ENCODE data around the gene ADCY5. TPM values are rescaled to one million over a fixed set of nuclear protein-coding genes. Genes with fewer than 3 reads are reported as not detected.

The ADCY5 gene
- polyA plus RNA-seq, 10 donors, result 2.9 to 5.2 (median 3.8) TPM

DNA sequence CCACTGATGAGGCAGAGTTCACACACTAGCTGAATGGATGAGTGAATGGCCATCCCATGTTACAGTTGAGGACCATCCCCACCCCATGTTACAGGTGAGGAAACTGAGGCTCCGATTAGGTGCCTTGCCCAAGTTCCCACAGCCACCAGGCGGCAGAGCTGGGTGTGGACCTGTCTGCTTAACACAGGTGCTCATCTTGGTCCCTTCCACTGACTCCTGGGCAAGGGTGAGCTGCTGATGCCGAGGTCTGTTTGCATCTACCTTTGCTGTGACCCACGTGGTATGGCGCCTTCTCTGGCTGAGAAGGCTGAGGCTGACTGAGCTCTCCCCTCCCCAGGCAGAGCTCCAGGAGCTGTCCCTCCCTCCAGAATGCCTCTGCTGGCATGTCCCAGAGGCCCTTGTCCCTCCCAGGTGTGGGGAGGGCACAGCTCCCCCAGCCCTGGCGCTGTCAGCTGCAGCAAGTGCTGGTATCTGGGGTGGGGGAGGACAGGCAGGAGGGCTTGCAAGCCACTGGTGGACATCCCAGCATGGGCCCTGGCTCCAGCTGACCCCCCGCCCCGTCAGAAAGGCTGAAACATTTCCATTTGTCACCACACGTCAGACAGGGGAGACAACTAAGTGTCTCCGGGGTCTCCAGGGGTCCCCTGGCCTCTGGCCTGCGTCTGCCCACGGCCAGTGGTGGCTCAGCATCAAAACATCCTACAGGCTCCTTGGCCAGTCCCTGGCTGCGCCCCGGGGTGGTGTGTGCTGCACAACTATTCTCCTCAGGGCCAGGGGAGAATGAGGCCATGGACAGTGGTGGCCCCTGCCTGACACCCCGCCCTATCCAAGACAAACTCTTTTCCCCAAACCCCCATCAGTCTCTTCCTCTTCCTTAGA lies 105.4 kb downstream of the ADCY5 start:
- DNase-seq, result no peak

DNA sequence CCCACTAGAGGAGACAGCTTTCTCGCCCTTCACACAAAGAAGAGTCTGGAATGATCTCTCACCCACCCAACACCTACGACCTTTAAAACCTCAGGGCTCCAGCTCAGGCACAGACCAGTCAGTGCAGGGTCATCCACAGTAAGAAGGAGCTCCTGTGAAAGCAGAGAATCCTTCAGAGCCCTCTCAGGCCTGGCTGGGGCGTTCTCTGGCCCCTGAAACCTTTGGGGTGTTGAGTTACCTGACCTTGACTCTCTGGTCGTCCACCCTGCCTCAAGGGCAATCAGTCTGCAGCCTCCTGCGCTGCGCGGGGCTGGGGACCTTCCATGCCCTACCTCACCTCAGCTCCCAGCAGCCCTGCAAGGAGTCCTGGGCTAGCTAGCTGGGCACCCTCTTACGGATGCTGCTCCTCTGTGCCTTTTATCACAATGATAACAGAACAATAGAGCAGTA lies 106.2 kb downstream of the ADCY5 start:
- no peak for DNase-seq

DNA sequence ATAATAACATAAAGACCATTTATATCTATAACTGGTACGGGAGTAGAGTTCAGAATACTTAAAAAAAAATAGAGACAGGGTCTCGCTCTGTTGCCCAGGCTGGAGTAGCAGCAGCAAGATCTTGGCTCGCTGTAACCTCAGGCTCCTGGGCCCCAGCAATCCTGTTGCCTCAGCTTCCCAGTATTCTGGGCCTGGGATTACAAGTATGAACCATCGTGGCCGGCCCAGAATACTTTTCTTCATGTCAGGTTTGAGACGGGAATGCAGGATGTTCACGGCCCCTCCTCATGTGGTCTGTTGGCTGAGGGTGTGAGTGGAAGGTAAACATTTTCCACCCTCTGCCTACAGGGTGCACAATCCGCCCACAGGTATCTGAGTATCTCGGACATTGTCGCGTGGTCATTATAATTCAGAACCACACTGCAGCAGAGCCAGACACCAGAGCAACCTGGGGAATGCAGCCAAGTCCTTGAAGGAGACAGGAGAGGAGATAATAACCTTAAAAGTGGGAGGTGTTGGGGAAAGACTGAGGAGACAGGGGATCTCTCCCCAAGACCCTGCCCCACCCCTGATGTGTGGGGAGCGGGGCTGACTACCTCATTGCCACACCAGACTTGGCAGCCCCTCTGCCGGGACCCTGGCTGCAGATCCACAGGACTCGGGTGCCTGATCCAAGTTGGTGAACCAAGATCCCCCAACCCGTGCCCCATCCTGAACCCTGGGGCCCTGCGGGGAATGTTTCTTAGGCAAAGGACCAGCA lies 106.8 kb downstream of the ADCY5 start:
- DNase-seq, result no peak

DNA sequence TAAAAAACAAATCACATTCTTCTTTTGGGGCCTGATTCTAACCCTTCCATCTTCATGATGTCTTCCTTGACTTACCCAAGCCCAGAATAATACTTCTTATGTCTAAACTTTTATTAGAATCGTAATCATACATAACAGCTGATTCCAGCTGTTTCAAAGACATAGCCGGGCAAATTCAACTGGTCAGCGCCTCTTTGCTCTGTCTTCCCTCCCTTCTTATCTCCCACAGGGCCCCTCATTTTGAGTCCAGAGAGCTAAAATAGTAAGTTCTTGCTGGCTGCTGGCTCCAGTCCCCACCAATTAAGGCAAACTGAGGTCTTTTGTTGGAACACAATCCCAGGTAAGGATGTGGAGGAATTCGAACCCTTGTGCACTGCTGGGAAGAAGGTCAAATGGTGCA lies 108.6 kb downstream of the ADCY5 start:
- no peak for DNase-seq

DNA sequence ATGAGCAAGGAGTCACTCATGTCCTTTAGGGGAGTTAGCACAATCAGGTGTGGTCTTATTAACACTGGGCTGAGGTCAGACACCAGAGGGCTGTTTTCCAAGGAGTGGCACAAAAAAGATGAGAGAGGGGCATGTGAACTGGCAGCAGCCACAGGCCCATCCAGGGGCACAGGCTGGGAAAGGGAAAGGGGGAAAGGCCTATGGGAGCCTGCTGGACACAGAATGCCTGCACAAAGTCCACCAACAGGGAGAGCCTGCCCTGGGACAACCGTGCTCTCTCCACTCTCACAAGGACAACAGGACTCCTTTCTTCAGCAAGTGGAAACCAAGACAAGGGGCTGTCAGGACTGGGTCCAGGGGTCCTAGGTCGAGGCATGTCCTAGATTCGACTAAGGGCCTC lies 109.6 kb downstream of the ADCY5 start:
- DNase-seq, result no peak

DNA sequence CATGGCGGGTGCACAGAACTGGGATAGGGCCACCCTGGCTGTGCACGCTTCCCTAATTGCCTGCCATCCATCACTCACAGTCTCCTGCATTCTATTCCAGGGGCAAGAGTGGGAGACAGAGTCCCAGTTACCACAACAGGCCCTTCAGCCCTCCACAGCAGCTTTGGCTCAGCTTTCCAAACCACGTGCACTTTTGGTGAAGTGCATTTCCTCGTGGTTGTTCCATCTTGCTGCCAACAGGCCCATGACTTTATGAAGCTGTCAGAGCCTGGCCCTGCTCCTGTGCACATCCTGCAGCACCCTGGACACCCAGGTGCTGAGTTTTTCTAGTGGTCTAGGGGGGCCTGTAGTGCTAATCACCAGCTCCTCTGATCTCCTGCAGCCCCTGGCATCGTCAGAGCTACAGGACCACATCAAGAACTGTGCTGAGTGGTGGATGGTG lies 110.2 kb downstream of the ADCY5 start:
- no peak for DNase-seq

DNA sequence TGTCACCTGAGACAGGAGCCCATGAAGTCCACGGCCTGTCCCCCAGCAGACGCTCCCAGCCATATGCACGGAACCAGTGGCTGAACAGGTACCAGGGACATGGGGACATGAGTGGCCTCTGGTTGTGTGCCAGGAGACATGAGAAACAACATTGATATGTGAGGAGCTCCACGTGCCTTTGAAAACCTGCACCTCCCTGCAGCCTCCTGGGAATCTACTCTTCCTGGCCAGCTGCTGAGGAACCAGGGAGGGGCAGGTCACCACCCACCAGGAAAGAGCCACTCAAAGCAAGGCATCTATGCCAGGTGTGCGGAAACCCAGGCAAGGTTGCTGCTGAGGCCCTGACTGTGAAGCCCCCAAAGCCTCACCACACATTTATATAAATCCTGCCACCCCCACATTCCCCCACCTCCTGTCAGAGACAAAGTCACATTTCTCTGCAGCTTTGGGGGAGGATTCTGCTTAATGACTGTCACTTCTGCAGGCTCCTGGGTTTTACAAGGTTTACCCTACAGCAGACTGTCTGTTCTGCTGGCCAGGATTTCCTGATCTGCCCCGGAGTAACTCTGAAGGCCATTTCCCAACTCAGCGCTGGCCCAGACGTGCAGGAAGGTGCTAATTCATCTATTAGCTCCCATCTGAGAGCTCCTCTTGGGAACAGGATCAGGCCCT lies 110.8 kb downstream of the ADCY5 start:
- no peak for DNase-seq

DNA sequence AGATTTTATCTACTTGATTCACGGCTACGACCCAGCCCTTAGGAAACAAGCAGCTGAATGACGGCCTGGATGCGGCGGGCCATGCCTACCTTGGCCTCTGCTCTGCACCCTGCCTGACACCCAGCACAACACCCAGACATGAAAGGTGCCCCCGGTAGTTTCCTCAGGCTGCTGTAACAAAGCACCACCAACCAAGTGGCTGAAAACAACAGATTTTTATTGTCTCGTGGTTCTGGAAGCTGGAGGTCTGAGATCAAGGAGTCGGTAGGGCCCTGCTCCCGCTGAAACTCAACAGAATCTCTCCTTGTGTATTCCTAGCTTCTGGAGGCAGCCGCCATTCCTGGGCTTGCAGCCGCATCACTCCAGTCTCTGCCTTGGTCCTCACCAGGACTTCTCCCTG lies 111.7 kb downstream of the ADCY5 start:
- no peak for DNase-seq

DNA sequence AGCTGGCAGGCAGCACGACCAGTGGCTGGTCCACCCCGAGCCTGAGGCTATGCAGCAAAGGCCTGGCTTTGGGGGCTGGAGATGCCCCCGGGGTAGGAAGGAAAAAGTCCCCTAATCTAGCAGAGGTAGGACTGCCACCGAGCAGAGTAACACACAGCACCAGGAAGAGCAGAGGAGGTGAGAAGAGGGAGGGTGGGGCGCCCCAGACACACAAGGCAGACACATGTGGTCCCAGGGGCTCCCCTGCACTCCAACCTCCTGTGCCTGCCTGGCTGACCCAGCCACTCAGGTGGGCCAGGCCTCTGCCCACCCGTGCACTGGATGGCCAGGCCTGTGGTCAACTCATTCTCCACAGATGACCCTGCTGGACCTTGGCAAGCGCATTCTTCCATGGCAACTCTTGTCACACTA lies 112.4 kb downstream of the ADCY5 start:
- no peak for DNase-seq

DNA sequence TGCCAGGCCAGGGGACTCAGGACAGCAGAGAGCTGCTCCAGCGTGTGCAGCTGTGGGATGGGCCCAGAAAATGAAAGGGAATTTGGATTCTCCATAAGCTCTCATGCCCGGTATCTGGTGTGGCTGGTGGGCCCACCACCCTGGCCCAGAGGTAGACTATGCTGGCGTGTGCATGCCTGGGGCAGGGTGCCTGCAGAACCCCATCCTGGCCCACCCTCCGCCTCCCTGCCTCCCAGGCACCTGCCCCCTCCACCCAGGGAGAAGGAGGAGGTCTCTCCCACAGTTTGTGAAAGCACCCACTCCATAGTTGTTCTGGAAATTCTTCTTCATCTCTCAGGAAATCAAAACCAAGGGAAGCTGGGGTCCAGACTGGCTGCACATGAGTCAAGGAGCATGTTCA lies 112.9 kb downstream of the ADCY5 start:
- no peak for DNase-seq

DNA sequence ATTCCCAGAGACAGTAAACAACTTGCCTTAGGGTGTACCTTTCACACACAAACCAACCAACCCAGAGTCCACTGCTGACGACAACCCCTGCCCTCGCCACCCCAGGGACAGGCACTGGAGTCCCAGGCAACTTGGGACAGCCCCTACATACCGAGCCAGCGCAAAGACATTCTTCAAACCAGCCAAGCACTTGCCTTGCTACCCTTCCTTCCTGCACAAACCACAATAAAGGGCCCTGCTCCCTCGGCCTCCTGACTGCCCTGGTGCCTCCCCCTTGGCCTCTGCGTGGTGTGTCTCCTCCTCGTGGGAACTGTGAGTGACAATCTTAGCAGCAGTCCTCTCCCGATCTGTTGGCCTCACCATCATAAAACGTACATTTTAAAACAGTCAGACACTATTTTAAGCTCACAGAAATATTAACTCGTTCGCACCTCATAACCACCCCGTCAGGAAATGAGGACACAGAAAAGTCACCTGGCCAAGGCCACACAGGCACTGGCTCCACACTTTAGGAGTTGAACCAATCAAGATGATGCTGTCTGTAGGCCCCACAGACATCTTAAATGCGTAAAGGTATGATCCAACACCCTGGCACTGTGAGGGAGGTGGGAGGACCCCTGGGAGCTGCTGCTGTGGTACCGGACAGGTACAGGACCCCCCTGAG lies 113.8 kb downstream of the ADCY5 start:
- DNase-seq, result no peak

DNA sequence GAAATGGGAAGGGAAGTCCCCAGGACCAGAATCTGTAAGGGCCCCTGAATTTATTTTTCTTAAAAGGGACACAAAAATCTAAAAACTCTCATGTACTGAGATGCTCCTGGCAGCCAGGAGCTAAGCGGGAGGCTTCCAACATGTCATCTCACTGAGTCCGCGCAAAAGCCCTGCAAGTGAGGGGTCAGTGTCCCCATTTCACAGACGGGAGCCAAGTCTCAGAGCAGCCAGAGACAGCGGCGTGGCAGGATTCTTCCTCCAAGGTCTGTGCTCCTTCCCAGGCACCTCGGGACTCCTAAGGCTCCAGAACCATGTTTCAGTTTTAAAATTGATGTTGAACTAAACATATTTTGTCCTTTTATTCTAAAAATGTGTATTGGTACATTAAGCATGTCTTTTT lies 114.8 kb downstream of the ADCY5 start:
- no peak for DNase-seq

DNA sequence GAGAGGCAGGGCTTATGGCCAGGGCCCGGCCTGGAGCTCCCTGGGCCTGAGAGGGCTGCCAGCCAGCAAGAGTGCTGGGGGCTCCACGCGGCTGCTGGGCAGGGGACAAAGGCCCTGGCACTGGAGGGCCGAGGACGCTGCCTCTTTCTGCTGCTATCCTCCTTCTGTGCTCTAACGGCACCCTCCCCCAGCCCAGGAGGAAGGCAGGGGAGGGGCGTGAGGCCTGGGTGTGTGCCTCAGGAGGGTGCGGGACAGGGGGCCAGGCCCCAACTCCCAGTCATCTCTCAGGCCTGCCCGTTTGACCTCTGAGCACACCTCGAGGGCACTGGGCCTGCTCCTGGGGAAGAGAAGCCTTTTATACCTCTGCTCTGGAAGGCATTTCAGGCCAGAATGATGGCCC lies 115.5 kb downstream of the ADCY5 start:
- no peak for DNase-seq

DNA sequence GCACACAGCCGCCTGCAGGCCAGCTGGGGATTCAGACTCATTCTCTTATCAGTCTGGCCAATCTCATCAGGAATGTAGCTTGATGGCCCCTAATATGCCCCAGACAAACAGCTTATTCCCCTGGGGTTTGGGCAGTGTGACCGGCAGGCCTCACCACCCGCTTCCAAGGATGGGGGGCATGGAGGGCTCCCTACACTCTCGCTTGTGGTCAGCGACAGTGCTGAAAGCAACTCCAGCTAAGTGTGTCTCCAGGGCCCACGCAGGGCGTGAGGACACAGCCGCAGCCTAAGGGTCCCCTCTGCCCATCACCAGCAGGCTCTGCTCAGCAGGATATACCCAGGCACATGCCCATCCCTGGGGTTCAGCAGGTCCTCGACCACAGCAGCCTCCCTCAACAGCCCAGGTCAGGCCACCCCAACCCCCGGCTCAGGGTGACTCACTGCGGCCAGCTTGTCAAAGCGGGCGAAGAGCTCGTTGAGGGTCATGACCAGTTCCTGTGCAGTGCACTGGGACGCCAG lies 116.7 kb downstream of the ADCY5 start:
- no peak for DNase-seq

DNA sequence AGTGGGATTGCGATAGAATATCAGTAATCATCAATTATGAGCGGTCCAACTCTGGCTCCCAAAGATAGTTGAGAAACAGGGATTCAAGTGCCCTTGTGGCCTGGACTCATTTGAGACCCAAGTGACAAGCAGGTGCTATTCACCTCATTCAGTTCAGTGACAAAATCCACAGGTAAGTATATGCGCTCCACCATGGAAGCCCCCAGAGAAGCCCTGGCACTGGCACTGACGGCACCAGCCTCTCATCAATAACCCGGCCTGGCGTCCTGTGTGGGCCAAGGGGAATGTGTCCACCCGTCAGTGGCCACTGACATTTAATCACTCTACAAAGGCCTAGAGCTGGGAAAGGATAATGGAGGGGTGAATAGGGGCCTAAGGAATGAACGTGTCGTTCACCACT lies 117.2 kb downstream of the ADCY5 start:
- DNase-seq, result no peak

DNA sequence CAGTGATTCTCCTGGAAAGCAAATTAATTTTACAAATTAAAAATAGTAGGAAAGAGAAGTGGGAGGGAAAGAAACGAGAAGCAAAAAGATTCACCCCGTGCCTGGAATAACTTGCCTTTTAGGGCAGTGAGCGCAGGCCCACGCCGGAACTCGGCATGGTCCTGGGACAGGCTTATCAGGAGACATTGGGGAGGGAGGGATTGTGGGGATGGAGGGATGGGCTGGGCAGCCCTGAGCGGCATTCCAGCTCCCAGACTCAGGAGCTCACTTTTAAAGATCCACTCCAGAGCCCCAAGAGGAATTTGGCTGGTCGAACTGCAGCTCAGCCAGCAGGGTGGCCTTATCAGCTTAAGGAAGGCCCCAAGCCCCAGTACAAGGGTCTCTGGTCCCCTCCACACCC lies 117.9 kb downstream of the ADCY5 start:
- DNase-seq, result no peak

DNA sequence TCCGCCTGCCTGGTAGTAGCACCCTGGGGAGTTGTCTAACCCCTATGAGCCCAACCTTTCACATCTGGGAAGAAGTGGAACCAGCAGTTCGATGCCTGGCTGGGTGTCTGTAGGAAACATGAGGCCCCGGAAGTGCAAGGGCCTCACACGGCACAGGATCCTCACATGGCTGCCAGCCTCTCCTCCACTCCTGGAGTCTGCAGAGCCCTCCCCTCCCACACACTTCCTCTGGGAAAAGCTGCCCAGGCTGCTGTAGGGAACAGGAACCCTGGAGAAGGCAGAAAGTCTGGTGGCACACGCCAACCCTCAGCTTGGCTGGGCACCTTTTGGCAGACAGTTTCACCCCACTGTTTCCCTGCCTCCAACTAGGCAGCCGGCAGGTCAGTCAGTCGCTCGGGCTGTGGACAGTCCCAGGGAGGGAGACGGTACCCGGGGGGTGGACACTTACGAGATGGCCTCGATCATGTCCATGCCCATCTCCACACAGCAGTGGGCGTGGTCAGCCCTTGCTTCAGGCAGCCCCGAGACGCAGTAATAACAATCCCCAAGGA lies 118.4 kb downstream of the ADCY5 start:
- no peak for DNase-seq

DNA sequence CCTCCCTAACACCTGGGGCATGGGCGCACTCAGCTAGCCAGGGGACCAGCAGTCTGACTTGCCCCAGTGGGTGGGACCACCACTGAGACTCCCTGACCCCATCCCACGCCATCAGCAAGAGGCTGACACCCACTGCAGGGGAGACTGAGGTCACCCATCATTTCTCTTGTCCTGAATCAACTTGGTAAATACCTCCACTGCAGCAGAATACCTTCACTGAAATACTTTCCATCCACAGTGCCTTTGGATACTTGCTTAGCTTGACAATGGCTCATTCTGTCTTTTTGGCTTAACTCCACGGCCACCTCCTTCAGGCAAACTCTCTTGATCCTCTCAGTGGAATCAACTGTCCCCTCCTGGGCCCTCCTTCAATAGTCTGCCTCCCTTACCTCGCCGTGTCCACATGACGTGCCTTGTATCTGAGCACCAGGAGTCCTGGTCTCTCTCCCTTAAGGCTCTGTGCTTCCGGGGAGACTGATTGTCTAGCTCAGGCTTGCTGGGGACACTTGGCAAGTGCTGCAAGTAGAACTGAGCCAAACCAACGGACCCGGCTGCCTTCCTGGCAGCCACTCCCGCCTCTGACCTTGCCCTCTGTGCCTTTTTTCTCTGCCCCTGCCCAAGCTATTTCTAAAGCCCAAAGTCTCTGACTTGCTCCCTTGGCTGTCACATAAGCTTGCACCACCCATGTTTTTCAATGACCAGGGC lies 119.1 kb downstream of the ADCY5 start:
- no peak for DNase-seq

DNA sequence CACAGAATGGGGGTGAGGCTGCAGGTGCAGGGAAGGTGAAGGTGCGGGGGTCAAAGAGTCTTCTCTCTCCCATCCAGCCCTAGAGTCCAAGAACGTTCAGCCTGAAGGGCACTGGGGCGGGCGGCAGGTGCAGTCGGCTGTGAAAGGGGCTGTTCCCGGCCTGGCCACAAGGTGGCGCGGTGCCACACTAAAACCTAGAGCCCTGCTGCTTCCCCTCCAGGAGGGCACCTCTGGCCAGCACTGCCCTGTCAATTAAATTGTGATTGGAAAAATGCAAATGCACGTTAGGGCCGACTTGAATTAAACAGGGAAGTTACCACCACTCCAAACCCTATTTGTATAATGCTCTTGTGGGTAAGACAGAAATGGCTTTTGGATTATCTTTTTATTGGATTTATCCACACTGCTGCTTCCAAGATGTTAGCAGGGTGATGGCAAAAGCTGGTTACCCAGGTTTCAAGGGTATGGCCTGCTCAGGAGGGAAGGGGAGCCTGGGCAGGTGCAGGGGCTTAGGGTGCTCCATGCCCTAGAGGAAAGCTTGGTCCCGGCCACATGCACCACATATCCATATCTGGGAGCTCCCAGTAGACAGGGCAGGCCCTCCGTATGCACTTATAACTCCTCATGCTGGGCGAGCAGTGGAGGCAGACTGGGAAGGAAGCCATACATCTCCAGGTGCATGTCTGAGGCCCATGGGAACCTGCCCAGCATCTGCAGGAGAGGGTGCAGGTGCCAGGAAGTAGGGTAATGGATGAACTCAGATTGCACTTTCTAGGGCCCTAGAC lies 119.8 kb downstream of the ADCY5 start:
- peak; percentile 51 to 77 (median 70) for DNase-seq
